HepG2 (cell line): ENCODE results near the gene TKTL1. TPM values are rescaled to one million over a fixed set of nuclear protein-coding genes. Genes with fewer than 3 reads are reported as not detected.

Experiments used
- ATAC-seq: fragments of 200-7000 bp; cut with Tn5 transposase; 3 replicates; pipeline ENCODE4 v1.9.1; 2020; ENCODE audit warnings: mild to moderate bottlenecking, moderate library complexity
- BruUV-seq: library from RNA; stranded (reverse); fragments of 400-500 nt; replicated peaks from 2 replicates; lab custom pipeline; 2021; lab: Mats Ljungman, UMichigan
- CTCF ChIA-PET: fragments of 300-600 bp; formaldehyde crosslinking; extraction: SDS; loops from one replicate; lab custom pipeline; 2021; ENCODE audit warnings: low total read pairs, inconsistent platforms, low intra/inter-chr PET ratio; lab: Yijun Ruan, JAX
- POLR2A ChIA-PET: fragments of 350-600 bp; sonication (Branson Sonifier 250); formaldehyde crosslinking; loops from one replicate; lab custom pipeline; 2020; ENCODE audit warnings: antibody characterized with exemption, inconsistent platforms; lab: Yijun Ruan, JAX
- DNase-seq: peaks from one replicate; pipeline ENCODE4 v3.0.0-alpha.2; 2015; ENCODE audit warnings: low spot score
- FAIRE-seq: peaks from 3 replicates; lab custom pipeline; 2011; peaks lifted over from hg19 to GRCh38; lab: Jason Lieb, UNC
- H2AFZ ChIP-seq: one replicate; pipeline ENCODE4 v1.6.1; 2011; ENCODE audit warnings: low read length, inconsistent platforms
- H3K27ac ChIP-seq: fragments of 300-600 bp; 3 replicates; pipeline ENCODE4 v1.8.0; 2011; ENCODE audit warnings: mixed run types, mild to moderate bottlenecking, mixed read lengths, low read length, inconsistent platforms; ENCODE audit not compliant: insufficient read depth; ENCODE audit errors: extremely low read length
- H3K27me3 ChIP-seq, 2 experiments: fragments of 200-600 bp in 1 of 2; 2 replicates in 1 of 2; 3 replicates in 1 of 2; pipeline versions ENCODE4 v1.6.0 to v1.8.0; 2011; ENCODE audit warnings: low read length in 2 of 2, mild to moderate bottlenecking in 2 of 2, moderate library complexity in 2 of 2, inconsistent platforms in 1 of 2; ENCODE audit not compliant: insufficient read depth in 2 of 2, control insufficient read depth in 1 of 2
- H3K36me3 ChIP-seq, 2 experiments: fragments of 200-600 bp in 1 of 2; replicated peaks in 1 of 2; 2 replicates in 1 of 2; 3 replicates in 1 of 2; pipeline versions ENCODE4 v1.5.1 to v1.8.0; 2011; ENCODE audit warnings: low read length in 2 of 2, inconsistent platforms in 1 of 2; ENCODE audit not compliant: insufficient read depth in 2 of 2, control insufficient read depth in 1 of 2
- H3K4me1 ChIP-seq: 2 replicates; pipeline ENCODE4 v1.5.1; 2012; ENCODE audit warnings: low read length, inconsistent platforms; ENCODE audit not compliant: insufficient read depth
- H3K4me2 ChIP-seq: 2 replicates; pipeline ENCODE4 v1.6.0; 2011; ENCODE audit warnings: low read depth, low read length, inconsistent platforms
- H3K4me3 ChIP-seq, 3 experiments: fragments of 200-600 bp in 1 of 3; sonication (generic), shearing (Covaris generic) in 1 of 3; replicated peaks in 1 of 3; 2 replicates each; pipeline ENCODE4 v1.5.1; 2011 to 2016; ENCODE audit warnings: low read length in 3 of 3, inconsistent platforms in 2 of 3, low read depth in 2 of 3, mild to moderate bottlenecking in 2 of 3, control low read depth in 1 of 3, mixed read lengths in 1 of 3; ENCODE audit not compliant: insufficient read depth in 1 of 3
- H3K79me2 ChIP-seq: one replicate; pipeline ENCODE4 v1.6.1; 2011; ENCODE audit warnings: low read length, inconsistent platforms; ENCODE audit not compliant: insufficient read depth
- H3K9ac ChIP-seq: 2 replicates; pipeline ENCODE4 v1.6.0; 2011; ENCODE audit warnings: mild to moderate bottlenecking, low read depth, low read length, inconsistent platforms; ENCODE audit not compliant: insufficient read depth
- H3K9me3 ChIP-seq: 2 replicates; pipeline ENCODE4 v1.5.1; 2012; ENCODE audit warnings: mild to moderate bottlenecking, low read length
- H4K20me1 ChIP-seq: 2 replicates; pipeline ENCODE4 v1.6.0; 2011; ENCODE audit warnings: inconsistent platforms, mild to moderate bottlenecking, low read length, moderate library complexity; ENCODE audit not compliant: insufficient read depth
- DNMT1 ChIP-seq: sonication (generic); formaldehyde crosslinking; IDR thresholded peaks from 2 replicates; pipeline ENCODE4 v1.5.1; 2020; ENCODE audit warnings: mild to moderate bottlenecking, missing genetic modification reagents
- KAT8 ChIP-seq: IDR thresholded peaks from 2 replicates; pipeline ENCODE4 v1.6.1; 2016; ENCODE audit warnings: missing genetic modification reagents, missing compliant biosample characterization
- KLF13 ChIP-seq: sonication (generic); formaldehyde crosslinking; IDR thresholded peaks from 2 replicates; pipeline ENCODE4 v1.4.0; 2020; ENCODE audit warnings: mild to moderate bottlenecking, missing genetic modification reagents
- RNF219 ChIP-seq: sonication (generic); formaldehyde crosslinking; IDR thresholded peaks from 2 replicates; pipeline ENCODE4 v1.5.0; 2020; ENCODE audit warnings: mild to moderate bottlenecking, missing genetic modification reagents
- SAFB2 ChIP-seq: sonication (generic); formaldehyde crosslinking; IDR thresholded peaks from 2 replicates; pipeline ENCODE4 v1.5.1; 2020; ENCODE audit warnings: missing genetic modification reagents, low read depth, mild to moderate bottlenecking, borderline replicate concordance
- SKI ChIP-seq: fragments of 450-650 bp; IDR thresholded peaks from one replicate; pipeline ENCODE4 v1.6.1; 2018; ENCODE audit warnings: mild to moderate bottlenecking; ENCODE audit not compliant: partially characterized antibody
- ZNF12 ChIP-seq: sonication (generic); formaldehyde crosslinking; IDR thresholded peaks from 2 replicates; pipeline ENCODE4 v1.5.0; 2020; ENCODE audit warnings: missing genetic modification reagents
- ZNF547 ChIP-seq: sonication (generic); formaldehyde crosslinking; IDR thresholded peaks from 2 replicates; pipeline ENCODE4 v1.5.1; 2020; ENCODE audit warnings: mild to moderate bottlenecking, missing genetic modification reagents
- ZNF576 ChIP-seq: sonication (generic); formaldehyde crosslinking; IDR thresholded peaks from 2 replicates; pipeline ENCODE4 v1.4.0; 2020; ENCODE audit warnings: mild to moderate bottlenecking, missing genetic modification reagents
- WGBS: methylation state at CpG from one replicate; pipeline ENCODE4 v1.1.6; 2017; ENCODE audit warnings: low lambda C conversion rate; 5-methylcytosine and 5-hydroxymethylcytosine counted together
- in situ Hi-C: cut with HindIII; loops from 2 replicates; pipeline ENCODE4 v1.10.0; 2017; ENCODE audit warnings: low pct_unique_long_range_greater_than_20kb; ENCODE audit not compliant: extremely low pct_ligation_motif_present
- intact Hi-C: fragments of 100-400 bp; cut with micrococcal nuclease; formaldehyde crosslinking; loops from one replicate; pipeline ENCODE4 v1.10.0; 2022; ENCODE audit not compliant: unreplicated experiment
- polyA plus RNA-seq, 8 experiments: library from polyadenylated mRNA; depleted of rRNA in 3 of 8; stranded (reverse) in 7 of 8; unstranded in 1 of 8; fragments of >200 nt; fragmentation: Illumina TruSeq in 4 of 8; extraction: Trizol in 4 of 8; gene quantifications; 2 replicates each; pipeline versions ENCODE4 v1.2.1 to v1.2.3, GENCODE V29; 2011 to 2016; ENCODE audit warnings: low read depth in 4 of 8, missing spikeins in 1 of 8, mixed read lengths in 1 of 8; ENCODE audit not compliant: insufficient read depth in 1 of 8
- total RNA-seq, 5 experiments: library from RNA; depleted of rRNA; stranded (reverse); fragments of >200 nt; fragmentation: Illumina TruSeq; extraction: Trizol; gene quantifications; 2 replicates each; pipeline ENCODE4 v1.2.3, GENCODE V29; 2016; ENCODE audit warnings: low read depth in 1 of 5

Gene TKTL1
- total and polyA plus RNA-seq, 2 of the 13 experiments (the other 11 are each of a cell fraction or from before 2014, with no cell fraction given): not detected

- TF ChIP-seq RNF219 (CRISPR knock-in tag): no peak
- no peak for TF ChIP-seq ZNF576
- TF ChIP-seq KAT8 (CRISPR knock-in tag): no peak
- TF ChIP-seq SKI: no peak
- TF ChIP-seq SAFB2 (CRISPR knock-in tag): no peak
Measured at GRCh38 chrX:154325541-154325940, 29.9 kb downstream of the TKTL1 start (continued).

DNA sequence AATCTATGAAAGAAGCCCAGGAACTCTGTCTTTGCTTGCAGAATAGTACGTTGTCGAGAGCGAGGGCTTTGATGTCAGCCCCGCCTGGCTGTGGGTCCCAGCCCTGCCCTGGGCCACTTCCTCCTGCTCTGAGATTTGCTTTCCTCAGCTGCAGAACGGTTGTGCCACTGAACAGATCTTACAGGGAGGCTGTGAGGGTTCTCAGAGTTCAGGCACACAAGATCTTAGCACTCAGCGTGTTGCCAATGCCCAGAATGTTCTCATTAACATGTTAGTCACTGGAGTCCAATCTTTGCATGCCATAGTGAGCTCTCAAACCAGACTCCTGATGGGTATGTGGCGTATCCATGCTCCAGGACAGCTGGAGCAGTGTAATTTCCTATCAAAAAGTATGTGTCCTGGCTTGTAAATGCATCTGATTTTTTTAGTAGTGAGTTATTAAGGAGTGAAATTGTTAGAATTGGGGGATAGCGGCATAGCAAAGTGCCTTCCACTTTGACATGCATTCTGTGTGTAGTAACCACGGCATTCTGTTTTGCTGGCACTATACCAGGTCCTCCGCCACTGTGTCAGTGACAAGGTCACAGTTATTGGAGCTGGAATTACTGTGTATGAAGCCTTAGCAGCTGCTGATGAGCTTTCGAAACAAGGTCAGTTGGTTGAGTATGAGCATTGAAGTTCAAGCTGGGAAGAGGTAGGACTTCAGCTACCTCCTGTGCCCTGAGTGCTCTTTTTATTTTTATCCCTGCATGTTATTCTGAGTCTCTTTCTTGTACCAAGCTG is 31.6 kb downstream of the TKTL1 start:
- Histone ChIP-seq H3K9ac (no peak overlapping the region), H3K36me3 (no peaks in the 10 kb centered on the region), H3K27ac (no peak overlapping the region), H3K4me2 (no peak overlapping the region), H3K79me2 (no peaks in the 10 kb centered on the region), H3K9me3 (no peaks in the 10 kb centered on the region), H3K4me1 (no peaks in the 10 kb centered on the region), H3K4me3 (no peak overlapping the region), H2AFZ (no peak overlapping the region), H3K27me3 (peaks cover 2 to 41% of the 10 kb centered on the region in 2 experiments; a peak in 4 of 5 replicates), H4K20me1 (no peaks in the 10 kb centered on the region)
- no peak for ATAC-seq
- CTCF ChIA-PET: no interaction called here
- intact Hi-C loops (no loop called here), in situ Hi-C loops (no loop called here)
- BruUV-seq: no TSS peak
- DNase-seq: no peak
- POLR2A ChIA-PET: no interaction called here
- WGBS: 63% methylated on average over 2 of the region's 11 CpGs
- TF ChIP-seq ZNF547 (CRISPR knock-in tag) (no peak), ZNF12 (CRISPR knock-in tag) (no peak), DNMT1 (CRISPR knock-in tag) (no peak), KLF13 (CRISPR knock-in tag) (no peak)
- FAIRE-seq: no peak
